ENCODE measurements around the gene IRF4. TPM values are rescaled to one million over a fixed set of nuclear protein-coding genes. Genes with fewer than 3 reads are reported as not detected.
A peak's percentile ranks its signal among the peaks of the same experiment; 100 is the strongest.

The IRF4 gene
- polyA plus RNA-seq, 1 experiment, result not detected

DNA sequence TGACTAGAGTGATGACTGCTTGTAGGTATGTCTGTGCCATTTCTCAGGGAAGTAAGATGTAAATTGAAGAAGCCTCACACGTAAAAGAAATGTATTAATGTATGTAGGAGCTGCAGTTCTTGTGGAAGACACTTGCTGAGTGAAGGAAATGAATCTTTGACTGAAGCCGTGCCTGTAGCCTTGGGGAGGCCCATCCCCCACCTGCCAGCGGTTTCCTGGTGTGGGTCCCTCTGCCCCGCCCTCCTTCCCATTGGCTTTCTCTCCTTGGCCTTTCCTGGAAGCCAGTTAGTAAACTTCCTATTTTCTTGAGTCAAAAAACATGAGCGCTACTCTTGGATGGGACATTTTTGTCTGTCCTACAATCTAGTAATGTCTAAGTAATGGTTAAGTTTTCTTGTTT is 16.6 kb downstream of the IRF4 start:
- Histone ChIP-seq H3K4me3 (ENCODE audit: low read depth, low read length) (no peak overlapping the region), H3K36me3 (ENCODE audit: control insufficient read depth, insufficient read depth, low read length) (no peaks in the 10 kb centered on the region), H3K27me3 (ENCODE audit: control insufficient read depth, insufficient read depth, low read length) (peaks cover 8% of the 10 kb centered on the region)
- ChIA-PET CTCF (interaction anchor here (0.7 kb wide), 1 partner anchor 94 kb away, joined by 3 read pairs; no protein-coding TSS in a partner anchor), POLR2A (no interaction called here)
- no peak for DNase-seq (ENCODE audit: low read depth)
- TF ChIP-seq, protein P1, sequence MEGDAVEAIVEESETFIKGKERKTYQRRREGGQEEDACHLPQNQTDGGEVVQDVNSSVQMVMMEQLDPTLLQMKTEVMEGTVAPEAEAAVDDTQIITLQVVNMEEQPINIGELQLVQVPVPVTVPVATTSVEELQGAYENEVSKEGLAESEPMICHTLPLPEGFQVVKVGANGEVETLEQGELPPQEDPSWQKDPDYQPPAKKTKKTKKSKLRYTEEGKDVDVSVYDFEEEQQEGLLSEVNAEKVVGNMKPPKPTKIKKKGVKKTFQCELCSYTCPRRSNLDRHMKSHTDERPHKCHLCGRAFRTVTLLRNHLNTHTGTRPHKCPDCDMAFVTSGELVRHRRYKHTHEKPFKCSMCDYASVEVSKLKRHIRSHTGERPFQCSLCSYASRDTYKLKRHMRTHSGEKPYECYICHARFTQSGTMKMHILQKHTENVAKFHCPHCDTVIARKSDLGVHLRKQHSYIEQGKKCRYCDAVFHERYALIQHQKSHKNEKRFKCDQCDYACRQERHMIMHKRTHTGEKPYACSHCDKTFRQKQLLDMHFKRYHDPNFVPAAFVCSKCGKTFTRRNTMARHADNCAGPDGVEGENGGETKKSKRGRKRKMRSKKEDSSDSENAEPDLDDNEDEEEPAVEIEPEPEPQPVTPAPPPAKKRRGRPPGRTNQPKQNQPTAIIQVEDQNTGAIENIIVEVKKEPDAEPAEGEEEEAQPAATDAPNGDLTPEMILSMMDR (IDR thresholded peaks at IDR 0.05; ENCODE audit: insufficient read depth, low read depth, low read length), result no peak

DNA sequence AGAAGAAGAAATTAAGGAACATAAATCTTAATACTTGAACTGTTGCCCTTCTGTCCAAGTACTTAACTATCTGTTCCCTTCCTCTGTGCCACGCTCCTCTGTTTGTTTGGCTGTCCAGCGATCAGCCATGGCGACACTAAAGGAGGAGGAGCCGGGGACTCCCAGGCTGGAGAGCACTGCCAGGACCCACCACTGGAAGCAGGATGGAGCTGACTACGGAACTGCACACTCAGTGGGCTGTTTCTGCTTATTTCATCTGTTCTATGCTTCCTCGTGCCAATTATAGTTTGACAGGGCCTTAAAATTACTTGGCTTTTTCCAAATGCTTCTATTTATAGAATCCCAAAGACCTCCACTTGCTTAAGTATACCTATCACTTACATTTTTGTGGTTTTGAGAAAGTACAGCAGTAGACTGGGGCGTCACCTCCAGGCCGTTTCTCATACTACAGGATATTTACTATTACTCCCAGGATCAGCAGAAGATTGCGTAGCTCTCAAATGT is 17.1 kb downstream of the IRF4 start:
- POLR2A ChIA-PET, result no interaction called here
- CTCF ChIA-PET, result interaction anchor here (1.4 kb wide), 1 partner anchor 11 kb away, joined by 5 read pairs; no protein-coding TSS in a partner anchor
- Histone ChIP-seq H3K36me3 (ENCODE audit: control insufficient read depth, insufficient read depth, low read length) (no peaks in the 10 kb centered on the region), H3K4me3 (ENCODE audit: low read depth, low read length) (no peak overlapping the region), H3K27me3 (ENCODE audit: control insufficient read depth, insufficient read depth, low read length) (peaks cover 6% of the 10 kb centered on the region)
- TF ChIP-seq, protein P1 (IDR thresholded peaks at IDR 0.05; ENCODE audit: insufficient read depth, low read depth, low read length), result peak; percentile 22
- DNase-seq (ENCODE audit: low read depth), result no peak

DNA sequence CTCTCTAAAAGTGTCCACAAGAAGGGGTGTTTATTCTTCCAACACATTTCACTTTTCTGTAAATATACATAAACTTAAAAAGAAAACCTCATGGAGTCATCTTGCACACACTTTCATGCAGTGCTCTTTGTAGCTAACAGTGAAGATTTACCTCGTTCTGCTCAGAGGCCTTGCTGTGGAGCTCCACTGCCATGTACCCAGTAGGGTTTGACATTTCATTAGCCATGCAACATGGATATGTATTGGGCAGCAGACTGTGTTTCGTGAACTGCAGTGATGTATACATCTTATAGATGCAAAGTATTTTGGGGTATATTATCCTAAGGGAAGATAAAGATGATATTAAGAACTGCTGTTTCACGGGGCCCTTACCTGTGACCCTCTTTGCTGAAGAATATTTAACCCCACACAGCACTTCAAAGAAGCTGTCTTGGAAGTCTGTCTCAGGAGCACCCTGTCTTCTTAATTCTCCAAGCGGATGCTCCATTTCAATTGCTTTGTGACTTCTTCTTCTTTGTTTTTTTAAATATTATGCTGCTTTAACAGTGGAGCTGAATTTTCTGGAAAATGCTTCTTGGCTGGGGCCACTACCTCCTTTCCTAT is 17.9 kb downstream of the IRF4 start:
- DNase-seq (ENCODE audit: low read depth), result no peak
- Histone ChIP-seq H3K36me3 (ENCODE audit: control insufficient read depth, insufficient read depth, low read length) (no peaks in the 10 kb centered on the region), H3K4me3 (ENCODE audit: low read depth, low read length) (no peak overlapping the region), H3K27me3 (ENCODE audit: control insufficient read depth, insufficient read depth, low read length) (peaks cover 6% of the 10 kb centered on the region)
- ChIA-PET CTCF (interaction anchor here (0.9 to 1.4 kb wide), 3 partner anchors 12 to 221 kb away, joined by 3 to 5 read pairs (median 3); no protein-coding TSS in a partner anchor), POLR2A (no interaction called here)
- TF ChIP-seq, protein P1 (IDR thresholded peaks at IDR 0.05; ENCODE audit: insufficient read depth, low read depth, low read length), result no peak

DNA sequence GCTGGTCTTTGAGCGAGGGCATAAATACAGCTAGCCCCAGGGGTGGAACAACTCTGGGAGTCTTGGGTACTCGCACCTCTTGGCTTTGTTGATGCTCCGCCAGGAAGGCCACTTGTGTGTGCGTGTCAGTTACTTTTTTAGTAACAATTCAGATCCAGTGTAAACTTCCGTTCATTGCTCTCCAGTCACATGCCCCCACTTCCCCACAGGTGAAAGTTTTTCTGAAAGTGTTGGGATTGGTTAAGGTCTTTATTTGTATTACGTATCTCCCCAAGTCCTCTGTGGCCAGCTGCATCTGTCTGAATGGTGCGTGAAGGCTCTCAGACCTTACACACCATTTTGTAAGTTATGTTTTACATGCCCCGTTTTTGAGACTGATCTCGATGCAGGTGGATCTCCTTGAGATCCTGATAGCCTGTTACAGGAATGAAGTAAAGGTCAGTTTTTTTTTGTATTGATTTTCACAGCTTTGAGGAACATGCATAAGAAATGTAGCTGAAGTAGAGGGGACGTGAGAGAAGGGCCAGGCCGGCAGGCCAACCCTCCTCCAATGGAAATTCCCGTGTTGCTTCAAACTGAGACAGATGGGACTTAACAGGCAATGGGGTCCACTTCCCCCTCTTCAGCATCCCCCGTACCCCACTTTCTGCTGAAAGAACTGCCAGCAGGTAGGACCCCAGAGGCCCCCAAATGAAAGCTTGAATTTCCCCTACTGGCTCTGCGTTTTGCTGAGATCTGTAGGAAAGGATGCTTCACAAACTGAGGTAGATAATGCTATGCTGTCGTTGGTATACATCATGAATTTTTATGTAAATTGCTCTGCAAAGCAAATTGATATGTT is 19.2 kb downstream of the IRF4 start:
- DNase-seq (ENCODE audit: low read depth), result no peak
- TF ChIP-seq, protein P1 (IDR thresholded peaks at IDR 0.05; ENCODE audit: insufficient read depth, low read depth, low read length), result no peak
- Histone ChIP-seq H3K4me3 (ENCODE audit: low read depth, low read length) (no peak overlapping the region), H3K27me3 (ENCODE audit: control insufficient read depth, insufficient read depth, low read length) (peaks cover 6% of the 10 kb centered on the region), H3K36me3 (ENCODE audit: control insufficient read depth, insufficient read depth, low read length) (no peaks in the 10 kb centered on the region)
- CTCF ChIA-PET, result interaction anchor here (1.4 to 2.4 kb wide), 2 partner anchors 40 to 222 kb away, joined by 3 to 6 read pairs; no protein-coding TSS in a partner anchor
- POLR2A ChIA-PET, result no interaction called here
